Measurements from ENCODE around the gene RRM1. TPM values are rescaled to one million over a fixed set of nuclear protein-coding genes. Genes with fewer than 3 reads are reported as not detected.
A peak's percentile ranks its signal among the peaks of the same experiment; 100 is the strongest.
"Not testable (repeated sequence)": the region's sequence is repeated elsewhere in the genome, so short reads cannot be mapped to it uniquely, and the experiment has no call there.

RRM1 gene
- 71.1 and 158 TPM in 2 replicates for total RNA-seq (ENCODE audit: low replicate concordance)

- TF ChIP-seq CTCF (IDR thresholded peaks at IDR 0.05; ENCODE audit: insufficient read depth, low read length), result no peak
- peak within 1 kb of the TSS; percentile 94 for H3K4me3 ChIP-seq (ENCODE audit: low read depth, low read length)
- DNase-seq (ENCODE audit: low read depth), result peak; percentile 95
Observed at GRCh38 chr11:4094348-4095291, at the start of gene RRM1. Gene RRM1 (plus strand): TSS chr11:4094799. CDS start chr11:4095013, 214 bp downstream.

GRCh38 chr11:4044976-4045646 is 49.5 kb upstream of the RRM1 start:
- no peak for DNase-seq (ENCODE audit: low read depth)
- TF ChIP-seq CTCF (IDR thresholded peaks at IDR 0.05; ENCODE audit: insufficient read depth, low read length), result no peak
- H3K4me3 ChIP-seq (ENCODE audit: low read depth, low read length), result no peak overlapping the region

GRCh38 chr11:4048340-4048739 is 46.3 kb upstream of the RRM1 start:
- H3K4me3 ChIP-seq (ENCODE audit: low read depth, low read length), result no peak overlapping the region
- no peak for TF ChIP-seq CTCF (IDR thresholded peaks at IDR 0.05; ENCODE audit: insufficient read depth, low read length)
- DNase-seq (ENCODE audit: low read depth), result no peak

- DNase-seq (ENCODE audit: low read depth), result no peak
- TF ChIP-seq CTCF (IDR thresholded peaks at IDR 0.05; ENCODE audit: insufficient read depth, low read length), result no peak
- no peak overlapping the region for H3K4me3 ChIP-seq (ENCODE audit: low read depth, low read length)
Observed at GRCh38 chr11:4049006-4049405, 45.6 kb upstream of the RRM1 start.

- DNase-seq (ENCODE audit: low read depth), result no peak
- no peak overlapping the region for H3K4me3 ChIP-seq (ENCODE audit: low read depth, low read length)
- no peak for TF ChIP-seq CTCF (IDR thresholded peaks at IDR 0.05; ENCODE audit: insufficient read depth, low read length)
Observed at GRCh38 chr11:4050138-4050537, 44.5 kb upstream of the RRM1 start.

- DNase-seq (ENCODE audit: low read depth); H3K4me3 ChIP-seq (ENCODE audit: low read depth, low read length): not testable (repeated sequence)
Observed at GRCh38 chr11:4053200-4053599, 41.4 kb upstream of the RRM1 start.

GRCh38 chr11:4054643-4055042 is 40.0 kb upstream of the RRM1 start:
- TF ChIP-seq CTCF (IDR thresholded peaks at IDR 0.05; ENCODE audit: insufficient read depth, low read length), result no peak
- no peak overlapping the region for H3K4me3 ChIP-seq (ENCODE audit: low read depth, low read length)
- DNase-seq (ENCODE audit: low read depth), result no peak
